Activated CD8-positive, alpha-beta T cell treated with anti-CD3 and anti-CD28 coated beads for 36 hours (primary cell): Measurements from ENCODE around the gene HS6ST1. TPM values are rescaled to one million over a fixed set of nuclear protein-coding genes. Genes with fewer than 3 reads are reported as not detected.

ENCODE experiments used
- ATAC-seq: fragments of 200-7000 bp; cut with Tn5 transposase; one replicate; pipeline ENCODE4 v1.10.0; 2021; ENCODE audit warnings: mild to moderate bottlenecking, moderate library complexity
- CTCF ChIA-PET: fragments of 350-600 bp; sonication (Branson Sonifier 250); formaldehyde crosslinking; loops from one replicate; lab custom pipeline; 2021; ENCODE audit warnings: antibody characterized with exemption; lab: Charles Lee
- POLR2A ChIA-PET: fragments of 350-600 bp; sonication (Branson Sonifier 250); formaldehyde crosslinking; loops from one replicate; lab custom pipeline; 2021; ENCODE audit warnings: antibody characterized with exemption; lab: Charles Lee
- DNase-seq: peaks from one replicate; pipeline ENCODE4 v3.0.0-alpha.2; 2020
- H3K27ac Mint-ChIP-seq: one replicate; pipeline ENCODE4 v1.8.0; 2021; ENCODE audit warnings: mild to moderate bottlenecking, mixed read lengths
- H3K27me3 Mint-ChIP-seq: one replicate; pipeline ENCODE4 v1.8.0; 2021; ENCODE audit warnings: mixed read lengths
- H3K36me3 Mint-ChIP-seq: one replicate; pipeline ENCODE4 v1.8.0; 2021; ENCODE audit warnings: low read depth, mixed read lengths
- H3K4me1 Mint-ChIP-seq: one replicate; pipeline ENCODE4 v1.8.0; 2021; ENCODE audit warnings: low read depth, mixed read lengths
- H3K4me3 Mint-ChIP-seq: one replicate; pipeline ENCODE4 v1.8.0; 2021; ENCODE audit warnings: mild to moderate bottlenecking, moderate library complexity, mixed read lengths
- H3K9me3 Mint-ChIP-seq: one replicate; pipeline ENCODE4 v1.8.0; 2021; ENCODE audit warnings: mixed read lengths
- CTCF ChIP-seq: fragments of 200-600 bp; IDR thresholded peaks from one replicate; pipeline ENCODE4 v1.8.0; 2022; ENCODE audit warnings: antibody characterized with exemption, mild to moderate bottlenecking
- intact Hi-C: fragments of 100-400 bp; cut with micrococcal nuclease; formaldehyde crosslinking; loops from one replicate; pipeline ENCODE4 v1.10.0; 2022
- total RNA-seq, 2 experiments: library from RNA; stranded (reverse); gene quantifications; one replicate each; pipeline ENCODE4 v1.2.3, GENCODE V29; 2021

Gene HS6ST1
- total RNA-seq, 2 experiments from 2014 or later = 12.5 to 13.0 TPM

- no peaks in the 10 kb centered on the region for H3K9me3 Mint-ChIP-seq
- ATAC-seq (no peak), DNase-seq (no peak)
- no peaks in the 10 kb centered on the region for H3K36me3 Mint-ChIP-seq
- no peak overlapping the region for H3K4me3 Mint-ChIP-seq
- no peaks in the 10 kb centered on the region for H3K4me1 Mint-ChIP-seq
- ChIA-PET POLR2A (no interaction called here), CTCF (no interaction called here)
- intact Hi-C loops = no loop called here
- no peaks in the 10 kb centered on the region for H3K27me3 Mint-ChIP-seq
- TF ChIP-seq CTCF = no peak
- H3K27ac Mint-ChIP-seq = no peak overlapping the region
Measured at GRCh38 chr2:128354726-128355470, 36.2 kb upstream of the HS6ST1 start.

GRCh38 chr2:128354161-128354560, 35.5 kb upstream of the HS6ST1 start:
- intact Hi-C loops = no loop called here
- DNase-seq (no peak), ATAC-seq (no peak)
- Mint-ChIP-seq H3K27ac (no peak overlapping the region), H3K4me1 (no peaks in the 10 kb centered on the region), H3K36me3 (no peaks in the 10 kb centered on the region), H3K9me3 (no peaks in the 10 kb centered on the region), H3K27me3 (no peaks in the 10 kb centered on the region), H3K4me3 (no peak overlapping the region)
- no peak for TF ChIP-seq CTCF
- POLR2A ChIA-PET = no interaction called here
- CTCF ChIA-PET = no interaction called here

- no peak for TF ChIP-seq CTCF
- intact Hi-C loops = no loop called here
- H3K9me3 Mint-ChIP-seq = no peaks in the 10 kb centered on the region
- H3K36me3 Mint-ChIP-seq = no peaks in the 10 kb centered on the region
- no peak for ATAC-seq
- ChIA-PET POLR2A (no interaction called here), CTCF (no interaction called here)
- no peak overlapping the region for H3K4me3 Mint-ChIP-seq
- no peak overlapping the region for H3K27ac Mint-ChIP-seq
- DNase-seq = no peak
- H3K4me1 Mint-ChIP-seq = no peaks in the 10 kb centered on the region
- no peaks in the 10 kb centered on the region for H3K27me3 Mint-ChIP-seq
Measured at GRCh38 chr2:128350736-128351135, 32.1 kb upstream of the HS6ST1 start.

- no peaks in the 10 kb centered on the region for H3K36me3 Mint-ChIP-seq
- no peak for TF ChIP-seq CTCF
- H3K4me1 Mint-ChIP-seq = no peaks in the 10 kb centered on the region
- ChIA-PET CTCF (no interaction called here), POLR2A (no interaction called here)
- intact Hi-C loops = no loop called here
- no peak for ATAC-seq
- DNase-seq = no peak
- H3K9me3 Mint-ChIP-seq = peaks cover 4% of the 10 kb centered on the region
- H3K27ac Mint-ChIP-seq = no peak overlapping the region
- H3K4me3 Mint-ChIP-seq = no peak overlapping the region
- no peaks in the 10 kb centered on the region for H3K27me3 Mint-ChIP-seq
Measured at GRCh38 chr2:128348701-128349100, 30.0 kb upstream of the HS6ST1 start.

- Mint-ChIP-seq H3K4me3 (no peak overlapping the region), H3K27ac (no peak overlapping the region), H3K36me3 (no peaks in the 10 kb centered on the region), H3K27me3 (no peaks in the 10 kb centered on the region), H3K4me1 (no peaks in the 10 kb centered on the region), H3K9me3 (peaks cover 6% of the 10 kb centered on the region)
- intact Hi-C loops = no loop called here
- CTCF ChIA-PET = no interaction called here
- TF ChIP-seq CTCF = no peak
- ATAC-seq (no peak), DNase-seq (no peak)
- POLR2A ChIA-PET = no interaction called here
Measured at GRCh38 chr2:128347701-128348539, 29.3 kb upstream of the HS6ST1 start.
